NCI-H2227 treated with DMSO at 0.1 percent for 48 hours (cell line): ENCODE data around the gene GYPB.
"Not testable (repeated sequence)": the region's sequence is repeated elsewhere in the genome, so short reads cannot be mapped to it uniquely, and the experiment has no call there.

Experiments used
- DNase-seq: peaks from one replicate; lab custom pipeline; 2025; lab: John Stamatoyannopoulos, UW

Gene GYPB

DNA sequence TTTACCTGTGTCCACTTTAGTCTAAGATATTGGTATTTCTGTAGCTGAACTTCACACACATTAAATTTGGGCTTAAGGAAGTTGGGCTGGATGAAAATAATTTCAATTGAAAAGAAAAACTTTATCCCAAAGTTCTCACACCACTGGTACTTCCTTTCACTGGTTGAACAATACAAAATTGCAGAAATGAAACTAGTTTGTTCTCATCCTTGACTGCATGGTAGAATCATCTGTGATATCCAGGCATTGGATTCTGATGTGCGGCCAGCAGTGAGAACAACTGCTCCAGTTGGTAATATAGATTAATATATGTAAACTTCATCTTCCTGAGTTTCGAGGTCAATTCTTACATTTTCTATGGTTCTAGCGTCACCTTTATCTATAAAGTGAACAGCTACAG is 10.6 kb downstream of the GYPB start:
- not testable (repeated sequence) for DNase-seq

DNA sequence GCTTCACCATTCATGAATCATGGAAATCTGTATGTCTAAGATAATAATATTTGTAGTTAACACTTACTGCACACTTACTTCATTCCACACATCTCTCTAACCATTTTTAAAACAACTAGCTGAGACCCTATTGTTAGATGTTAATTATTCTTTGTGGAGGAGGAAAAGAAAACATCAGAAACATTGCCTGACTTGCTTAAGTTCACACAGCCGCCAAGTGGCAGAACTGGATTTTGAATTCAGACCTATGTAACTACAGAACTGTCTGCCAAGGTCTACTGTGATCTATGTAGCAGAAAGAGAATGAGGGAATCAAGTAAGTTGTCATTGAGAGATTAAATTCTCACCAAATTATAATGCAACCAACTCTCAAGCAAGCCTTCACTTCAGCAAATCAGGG is 11.2 kb downstream of the GYPB start:
- not testable (repeated sequence) for DNase-seq

DNA sequence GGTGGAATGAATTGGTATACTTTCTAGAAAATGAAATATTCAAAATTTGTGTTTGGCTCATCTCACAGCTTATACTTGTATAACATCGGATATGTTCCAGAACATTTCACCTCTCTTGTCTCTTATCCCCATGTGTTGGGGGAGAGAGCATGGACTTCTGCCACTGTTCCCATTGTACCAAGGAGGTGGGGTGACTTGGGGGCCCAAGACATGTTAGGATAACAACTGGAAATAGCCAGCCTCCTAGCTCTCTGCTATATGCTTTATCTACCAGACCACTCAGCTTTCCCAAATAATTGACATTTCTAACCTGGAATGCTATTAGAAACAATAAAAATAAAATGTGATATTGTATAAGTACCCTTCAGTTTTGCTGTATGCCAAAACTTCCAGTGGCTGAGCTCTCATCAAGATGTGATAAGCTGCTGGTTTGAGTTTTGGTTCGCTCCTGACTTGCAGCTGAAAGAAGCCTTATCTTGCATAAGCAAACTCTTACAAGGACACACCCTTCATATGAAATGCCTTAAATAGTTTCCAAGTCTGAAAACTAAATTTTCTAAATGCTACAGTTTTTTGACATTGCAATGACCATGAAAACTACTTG is 12.9 kb downstream of the GYPB start:
- not testable (repeated sequence) for DNase-seq

DNA sequence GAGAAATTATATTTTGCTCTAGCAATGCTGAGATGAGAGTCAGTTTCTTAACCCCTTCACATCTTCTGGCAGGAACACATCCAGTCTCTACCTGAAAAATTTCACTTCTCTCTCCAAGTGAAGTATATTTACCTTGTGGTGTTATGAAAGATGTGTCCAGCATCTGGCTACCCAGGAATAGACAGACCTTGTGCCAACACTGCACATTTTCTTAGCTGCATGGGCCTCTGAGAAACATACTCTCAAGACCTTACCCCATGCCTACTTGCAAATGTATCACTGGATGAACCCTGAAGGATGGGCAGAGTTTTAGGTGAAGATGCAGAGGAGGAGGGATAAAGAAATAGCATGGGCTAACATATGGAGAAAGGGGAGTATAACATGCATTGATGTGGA is 13.6 kb downstream of the GYPB start:
- DNase-seq = not testable (repeated sequence)

DNA sequence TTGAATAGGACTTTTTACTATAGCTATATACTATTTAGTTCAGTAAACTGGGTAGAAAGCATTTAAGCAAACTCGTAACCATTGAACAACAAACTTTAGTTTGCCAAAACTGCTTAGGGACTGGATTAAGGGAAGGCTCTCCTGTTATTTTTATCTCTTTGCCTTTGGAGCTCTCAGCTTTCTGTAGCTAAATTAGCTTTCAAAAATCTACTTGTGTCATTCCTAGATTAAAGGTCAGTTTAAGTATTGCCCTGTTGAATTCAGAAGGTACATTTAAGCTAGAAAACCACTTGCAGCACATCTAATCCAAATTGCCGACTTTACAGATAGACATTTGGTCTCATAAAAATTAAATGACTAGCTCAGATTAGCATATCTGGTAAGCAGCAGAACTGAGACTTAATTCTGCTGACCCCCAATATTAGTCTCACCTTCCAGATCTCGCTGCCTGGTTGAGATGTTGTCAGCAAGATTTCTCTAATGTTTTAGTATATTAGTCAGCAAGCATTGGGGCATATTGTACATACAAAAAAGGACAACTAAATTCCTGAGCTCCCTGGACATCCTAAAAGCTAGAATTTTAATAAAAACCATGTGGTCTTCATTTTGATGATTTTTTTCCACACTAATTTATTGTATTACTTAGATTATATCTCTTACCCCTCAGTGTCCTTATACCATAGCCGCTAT is 14.2 kb downstream of the GYPB start:
- DNase-seq = not testable (repeated sequence)

DNA sequence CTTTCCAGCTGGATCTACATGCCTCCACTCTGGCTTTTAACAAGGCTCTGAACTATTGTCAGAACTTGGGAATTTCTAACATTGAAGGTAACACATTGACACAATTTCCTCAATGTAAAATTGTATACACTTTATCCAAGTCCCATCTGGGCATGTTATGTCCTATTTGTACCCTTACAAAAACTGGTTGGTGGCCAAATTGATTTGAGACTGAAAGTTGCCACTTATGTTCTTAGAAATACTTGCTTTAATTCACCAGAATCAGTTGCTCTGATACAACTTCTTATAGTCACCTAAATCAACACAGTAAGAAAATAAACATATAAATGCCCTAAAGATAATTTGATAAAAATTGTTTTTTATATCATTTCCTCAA is 15.3 kb downstream of the GYPB start:
- not testable (repeated sequence) for DNase-seq

DNA sequence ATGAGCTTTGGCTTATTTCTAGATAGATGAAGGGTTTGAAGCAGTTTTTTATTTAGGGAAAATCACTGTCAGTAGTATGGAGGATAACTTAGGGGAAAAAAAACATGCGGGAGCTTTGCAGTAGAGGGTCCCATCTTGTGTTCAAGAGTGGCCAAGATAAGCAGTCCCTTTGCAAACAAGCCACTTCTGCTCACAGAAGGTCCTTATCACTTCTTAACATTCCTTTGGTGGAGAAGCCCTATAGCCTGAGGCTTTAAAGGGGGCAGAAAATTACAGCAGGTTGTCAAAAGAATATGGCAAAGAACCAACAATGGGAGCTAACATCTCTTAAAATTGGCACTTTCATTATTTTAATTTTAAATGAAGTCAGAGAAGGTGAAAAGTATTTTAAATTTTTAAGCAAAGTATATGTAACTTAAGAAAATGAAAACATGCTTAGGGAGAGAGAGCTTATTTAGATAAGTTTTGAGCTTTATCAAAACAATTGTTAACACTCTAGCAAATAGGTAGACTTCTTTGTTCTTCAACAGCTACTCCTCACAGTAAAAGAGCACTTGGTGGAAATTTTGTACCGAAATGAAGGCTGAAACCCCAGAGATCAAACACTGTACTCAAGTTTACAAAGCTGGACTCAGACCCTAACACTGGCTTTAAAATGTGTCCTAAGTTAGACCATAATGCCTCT is 15.8 kb downstream of the GYPB start:
- DNase-seq = not testable (repeated sequence)

DNA sequence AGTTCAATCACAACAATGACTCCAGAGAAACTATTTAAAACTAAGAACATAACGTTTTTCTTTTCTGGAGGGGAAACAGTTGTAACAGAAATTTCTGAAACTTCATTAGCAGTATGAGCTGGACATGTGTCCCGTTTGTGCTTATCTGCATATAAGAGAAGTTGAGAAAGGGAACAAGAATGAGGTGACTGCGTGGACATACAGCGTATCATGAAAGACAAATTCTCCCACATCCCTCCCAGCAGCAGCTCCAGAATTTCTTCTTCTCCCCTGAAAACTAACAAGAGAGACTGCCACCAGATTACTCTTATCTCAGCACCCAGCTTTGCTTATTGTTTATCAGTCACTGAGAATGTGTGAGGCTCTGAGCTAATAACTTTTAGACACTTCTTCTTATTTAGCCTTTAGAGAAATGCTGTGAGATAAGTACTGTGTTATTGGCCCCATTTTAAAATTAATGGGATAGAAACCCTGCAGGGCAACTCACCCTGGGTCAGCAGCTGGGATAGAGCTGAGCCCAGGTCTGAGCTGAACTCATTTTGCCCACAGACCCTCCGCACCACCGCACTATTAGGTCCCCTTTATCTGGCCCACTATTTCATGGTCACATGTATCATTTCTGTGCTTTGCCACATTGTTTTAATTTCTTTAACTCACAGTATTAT is 18.7 kb downstream of the GYPB start:
- not testable (repeated sequence) for DNase-seq

DNA sequence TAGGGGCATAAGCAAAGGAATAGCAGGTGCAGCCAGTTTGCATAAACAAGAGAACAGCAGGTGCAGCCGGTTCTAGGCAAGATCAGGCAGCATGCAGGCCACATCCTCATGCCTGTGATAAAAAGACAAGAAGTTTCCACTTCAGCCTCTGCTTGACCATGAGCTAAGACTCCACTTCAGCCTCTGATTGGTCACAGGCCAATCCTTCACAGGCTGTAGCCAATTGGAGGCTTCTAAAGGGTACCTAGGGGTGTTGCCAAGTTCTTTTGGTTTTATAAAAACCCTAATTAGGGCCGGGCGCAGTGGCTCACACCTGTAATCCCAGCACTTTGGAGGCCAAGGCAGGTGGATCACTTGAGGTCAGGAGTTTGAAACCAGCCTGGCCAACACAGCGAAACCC is 23.0 kb downstream of the GYPB start:
- DNase-seq = not testable (repeated sequence)

DNA sequence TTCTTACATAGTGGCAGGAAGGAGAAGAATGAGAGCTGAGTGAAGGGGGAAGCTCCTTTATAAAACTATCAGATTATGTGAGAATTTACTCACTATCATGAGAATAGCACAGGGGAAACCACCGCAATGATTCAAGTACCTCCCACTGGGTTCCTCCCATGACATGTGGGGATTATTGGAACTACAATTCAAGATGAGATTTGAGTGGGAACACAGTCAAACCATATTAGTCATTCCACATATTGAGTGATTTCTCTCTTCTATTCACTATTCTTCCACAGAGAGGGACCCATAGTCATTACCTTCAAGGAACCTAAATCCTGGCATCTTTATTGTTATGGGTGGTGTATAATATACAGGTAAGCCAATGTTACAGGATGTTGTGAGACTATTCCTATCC is 27.4 kb downstream of the GYPB start:
- DNase-seq = not testable (repeated sequence)

DNA sequence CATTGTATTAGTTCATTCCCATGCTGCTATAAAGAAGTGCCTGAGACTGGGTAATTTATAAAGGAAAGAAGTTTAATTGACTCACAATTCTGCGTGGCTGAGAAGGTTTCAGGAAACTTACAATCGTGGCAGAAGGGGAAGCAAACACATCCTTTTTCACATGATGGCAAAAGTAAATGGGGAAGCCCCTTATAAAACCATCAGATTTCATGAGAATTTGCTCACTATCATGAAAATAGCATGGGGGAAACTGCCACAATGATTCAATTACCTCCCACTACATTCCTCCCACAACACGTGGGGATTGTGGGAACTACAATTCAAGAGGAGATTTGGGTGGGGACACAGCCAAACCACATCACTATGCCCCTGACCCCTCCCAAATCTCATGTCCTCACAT is 28.5 kb downstream of the GYPB start:
- DNase-seq = not testable (repeated sequence)

DNA sequence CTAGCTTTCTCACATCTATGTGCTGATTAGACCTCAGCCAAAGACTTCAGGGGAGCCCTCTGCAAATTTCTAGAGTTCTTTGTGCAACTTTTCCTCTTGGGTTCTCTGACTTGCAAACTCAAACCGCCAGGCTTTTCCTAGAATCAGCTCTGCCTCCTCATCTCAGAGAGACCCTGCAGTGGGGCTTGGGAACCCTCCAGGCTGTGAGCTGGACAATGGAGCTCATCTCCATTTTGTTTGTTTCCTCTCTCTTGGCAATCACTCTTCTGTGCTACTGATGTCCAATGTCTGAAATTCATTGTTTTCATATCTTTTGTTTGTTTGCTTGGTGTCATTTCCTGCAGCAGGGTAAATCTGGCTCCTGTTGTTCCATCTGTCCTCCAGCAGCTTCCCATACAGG is 33.0 kb downstream of the GYPB start:
- DNase-seq = no peak

DNA sequence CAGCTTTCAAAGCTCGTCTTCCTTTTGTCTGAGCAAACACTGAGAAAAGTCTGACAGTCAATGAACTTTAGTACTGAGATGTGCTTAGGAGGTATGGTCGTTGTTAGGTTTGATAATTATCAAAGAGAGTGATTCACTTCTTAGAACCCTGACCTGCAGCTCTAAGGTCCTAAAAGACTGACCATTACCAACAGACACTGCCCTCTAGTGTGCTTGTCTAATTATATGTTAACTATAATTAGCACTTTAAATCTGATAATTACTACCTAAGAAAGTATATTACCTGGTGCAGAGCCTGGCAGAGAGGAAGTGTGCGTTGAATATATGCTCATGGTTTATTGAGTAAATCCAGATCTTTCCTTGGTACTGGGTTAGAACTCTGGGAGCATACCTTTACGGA is 38.4 kb downstream of the GYPB start:
- not testable (repeated sequence) for DNase-seq

DNA sequence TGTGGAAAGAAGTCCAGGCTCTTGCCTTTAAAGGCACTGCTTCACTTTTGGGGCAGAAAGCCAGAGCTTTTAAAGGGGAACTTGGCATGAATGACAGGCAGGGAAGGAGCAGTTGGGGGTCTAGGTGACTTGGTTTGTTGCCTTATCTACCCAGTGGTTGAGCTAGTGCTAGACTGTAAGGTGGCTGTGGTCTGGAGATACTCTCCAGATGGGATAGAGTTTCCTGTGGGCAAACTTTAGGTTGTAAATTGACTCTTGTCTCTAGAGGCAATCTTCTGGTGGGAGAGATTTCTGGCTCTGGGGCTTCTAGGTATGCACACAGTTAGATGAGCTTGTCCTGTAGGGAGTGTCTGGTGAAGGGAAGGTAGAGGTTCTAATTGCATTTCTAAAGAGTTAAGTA is 43.7 kb downstream of the GYPB start:
- not testable (repeated sequence) for DNase-seq

DNA sequence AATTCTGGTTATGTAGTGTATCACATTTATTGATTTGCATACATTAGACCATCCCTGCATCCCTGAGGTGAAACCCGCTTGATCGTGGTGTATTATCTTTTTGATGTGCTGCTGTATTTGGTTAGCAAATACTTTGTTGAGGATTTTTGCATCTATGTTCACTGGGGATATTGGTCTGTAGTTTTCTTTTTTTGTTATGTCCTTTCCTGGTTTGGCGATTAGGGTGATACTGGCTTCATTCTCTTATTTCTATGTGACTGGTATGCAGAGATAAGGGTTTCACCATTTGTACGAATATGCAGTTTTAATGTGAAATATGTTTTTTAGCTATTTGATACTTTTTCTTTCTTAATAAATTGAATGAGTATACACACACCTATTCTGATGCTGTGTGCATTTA is 45.2 kb downstream of the GYPB start:
- not testable (repeated sequence) for DNase-seq

DNA sequence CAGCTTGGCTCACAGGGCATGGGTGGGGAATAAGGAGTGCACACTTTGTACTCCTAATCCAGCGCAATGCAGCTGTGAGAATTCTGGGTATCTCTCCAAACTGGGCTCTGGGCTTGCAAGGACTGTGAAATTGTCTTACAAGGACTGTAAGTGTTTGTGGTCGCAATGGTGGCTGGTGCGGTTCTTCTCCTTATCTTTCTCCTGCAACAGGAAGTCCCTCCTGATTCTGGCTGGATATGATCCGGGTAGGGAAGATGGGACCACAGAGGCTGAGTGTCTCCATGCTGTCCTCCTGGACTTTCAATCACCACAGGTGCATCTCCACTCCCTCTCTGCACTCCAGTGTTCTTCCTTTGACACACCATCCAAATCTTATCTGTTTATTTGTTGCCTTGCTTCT is 58.1 kb downstream of the GYPB start:
- no peak for DNase-seq

DNA sequence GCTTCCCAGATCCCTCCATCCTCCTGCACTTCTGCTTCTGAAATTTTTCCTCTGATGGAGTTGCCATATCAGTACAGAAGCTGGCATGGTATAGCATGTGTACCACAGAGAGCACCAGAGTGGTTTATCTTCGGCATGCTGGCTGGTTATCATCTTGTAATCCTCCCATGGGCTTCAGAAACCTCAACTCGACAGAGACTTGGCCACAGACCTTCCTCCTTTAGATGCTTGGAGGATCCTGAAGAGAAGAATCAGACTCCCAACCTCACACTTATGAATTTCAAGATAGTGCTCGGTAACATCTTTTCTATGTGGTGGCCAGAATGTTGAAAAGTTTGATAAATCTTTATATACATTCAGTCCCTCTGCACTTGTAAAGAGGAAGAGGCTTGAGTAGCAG is 63.9 kb downstream of the GYPB start:
- not testable (repeated sequence) for DNase-seq

DNA sequence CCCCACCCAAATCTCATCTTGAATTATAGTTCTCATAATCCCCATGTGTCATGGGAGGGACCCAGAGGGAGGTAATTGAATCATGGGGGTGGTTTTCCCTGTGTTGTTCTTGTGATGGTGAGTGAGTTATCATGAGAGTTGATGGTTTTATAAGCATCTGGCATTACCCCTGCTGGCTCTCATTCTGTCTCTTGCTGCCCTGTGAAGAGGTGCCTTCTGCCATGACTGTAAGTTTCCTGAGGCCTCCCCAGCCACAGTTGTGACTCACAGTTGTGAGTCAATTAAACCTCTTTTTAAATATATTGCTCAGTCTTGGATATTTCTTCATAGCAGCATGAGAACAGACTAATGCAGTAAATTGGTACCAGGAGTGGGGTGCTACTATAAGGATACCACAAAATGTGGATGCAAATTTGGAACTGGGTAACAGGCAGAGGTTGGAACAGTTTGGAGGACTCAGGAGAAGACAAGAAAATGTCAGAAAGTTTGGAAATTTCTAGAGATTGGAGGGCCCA is 67.7 kb downstream of the GYPB start:
- DNase-seq = not testable (repeated sequence)

DNA sequence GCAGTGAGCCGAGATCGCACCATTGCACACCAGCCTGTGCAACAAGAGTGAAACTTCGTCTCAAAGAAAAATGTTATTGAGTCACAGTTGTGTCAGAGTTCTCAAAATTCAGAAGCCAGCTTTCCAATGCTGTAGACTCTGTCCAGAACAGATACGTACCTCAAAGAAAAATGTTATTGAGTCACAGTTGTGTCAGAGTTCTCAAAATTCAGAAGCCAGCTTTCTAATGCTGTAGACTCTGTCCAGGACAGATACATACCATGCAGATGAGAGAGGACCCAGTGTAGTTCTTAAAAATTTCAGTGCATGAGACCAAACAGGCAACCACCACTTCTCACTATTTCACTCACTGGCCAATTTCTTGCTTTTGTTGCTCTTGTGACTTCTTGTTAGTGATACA is 68.2 kb downstream of the GYPB start:
- DNase-seq = not testable (repeated sequence)

DNA sequence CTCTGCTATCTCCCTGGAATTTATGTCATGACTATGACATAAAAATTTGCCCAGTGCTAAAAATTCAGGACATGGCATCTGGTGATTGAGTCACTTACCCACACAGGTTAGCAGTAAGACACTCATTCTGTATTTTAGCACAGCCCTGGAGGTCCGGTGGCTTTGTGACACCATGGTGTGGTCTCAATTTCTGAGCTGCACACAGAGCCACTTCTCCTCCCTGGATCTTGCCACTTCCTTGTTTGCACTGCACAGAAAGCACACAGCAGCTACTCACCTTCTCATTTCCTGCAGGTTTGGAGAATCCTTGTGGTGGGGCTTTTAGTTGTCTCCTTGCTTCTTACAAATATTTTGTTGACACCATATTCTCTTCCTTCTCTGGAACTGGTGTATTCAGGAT is 69.0 kb downstream of the GYPB start:
- not testable (repeated sequence) for DNase-seq

DNA sequence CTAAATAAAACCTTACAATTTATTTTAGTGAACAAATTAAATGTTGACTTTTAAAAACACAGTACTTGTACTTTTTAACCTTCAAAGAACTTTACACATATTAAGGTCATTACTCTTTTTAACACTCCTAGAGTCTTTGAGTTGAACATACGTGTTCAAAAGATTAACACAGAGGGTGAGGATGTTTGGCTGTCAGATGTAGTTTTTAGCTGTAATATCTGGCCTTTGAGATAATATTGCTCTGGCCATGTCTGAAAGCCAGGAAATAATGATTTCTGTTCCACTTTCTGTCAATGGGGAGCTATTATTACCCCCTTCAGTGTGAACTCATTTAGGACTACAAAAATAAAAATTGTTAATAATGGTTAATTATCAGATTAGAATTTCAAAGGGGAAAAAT is 71.7 kb downstream of the GYPB start:
- not testable (repeated sequence) for DNase-seq
